ENCODE results near the gene PIP5K1C.

DNA sequence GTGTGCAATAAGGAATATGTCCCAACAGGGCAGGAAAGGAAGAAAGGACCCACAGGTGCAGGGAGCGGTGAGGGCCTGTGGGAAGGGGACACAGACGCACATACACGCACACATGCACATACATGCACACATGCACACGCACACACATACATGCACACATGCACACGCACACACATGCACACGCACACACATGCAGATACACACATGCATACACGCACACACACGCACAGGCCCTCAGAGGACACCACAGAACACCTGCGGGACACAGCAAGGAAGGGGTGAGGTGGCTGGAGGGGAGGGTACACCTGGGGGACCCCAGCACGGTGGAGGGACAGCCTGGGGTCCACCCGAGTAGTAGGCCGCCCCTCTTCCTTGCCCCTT is 12.9 kb downstream of the PIP5K1C start:
- no peak for TF ChIP-seq ZEB2 (IDR thresholded peaks at IDR 0.05)
- no peak for TF ChIP-seq POLR3A (IDR thresholded peaks at IDR 0.05; ENCODE audit: borderline replicate concordance, extremely low read depth, insufficient read depth, insufficient read length)
- TF ChIP-seq HDAC3 (IDR thresholded peaks at IDR 0.05; ENCODE audit: borderline replicate concordance, partially characterized antibody): no peak
- TF ChIP-seq, protein P1, sequence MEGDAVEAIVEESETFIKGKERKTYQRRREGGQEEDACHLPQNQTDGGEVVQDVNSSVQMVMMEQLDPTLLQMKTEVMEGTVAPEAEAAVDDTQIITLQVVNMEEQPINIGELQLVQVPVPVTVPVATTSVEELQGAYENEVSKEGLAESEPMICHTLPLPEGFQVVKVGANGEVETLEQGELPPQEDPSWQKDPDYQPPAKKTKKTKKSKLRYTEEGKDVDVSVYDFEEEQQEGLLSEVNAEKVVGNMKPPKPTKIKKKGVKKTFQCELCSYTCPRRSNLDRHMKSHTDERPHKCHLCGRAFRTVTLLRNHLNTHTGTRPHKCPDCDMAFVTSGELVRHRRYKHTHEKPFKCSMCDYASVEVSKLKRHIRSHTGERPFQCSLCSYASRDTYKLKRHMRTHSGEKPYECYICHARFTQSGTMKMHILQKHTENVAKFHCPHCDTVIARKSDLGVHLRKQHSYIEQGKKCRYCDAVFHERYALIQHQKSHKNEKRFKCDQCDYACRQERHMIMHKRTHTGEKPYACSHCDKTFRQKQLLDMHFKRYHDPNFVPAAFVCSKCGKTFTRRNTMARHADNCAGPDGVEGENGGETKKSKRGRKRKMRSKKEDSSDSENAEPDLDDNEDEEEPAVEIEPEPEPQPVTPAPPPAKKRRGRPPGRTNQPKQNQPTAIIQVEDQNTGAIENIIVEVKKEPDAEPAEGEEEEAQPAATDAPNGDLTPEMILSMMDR (IDR thresholded peaks at IDR 0.05 in 2 of 3, conservative IDR thresholded peaks at IDR 0.05 in 1 of 3; ENCODE audit: insufficient read depth in 2 of 3, low read depth in 1 of 3, low read length in 3 of 3): no peak
- TF ChIP-seq, protein P2, sequence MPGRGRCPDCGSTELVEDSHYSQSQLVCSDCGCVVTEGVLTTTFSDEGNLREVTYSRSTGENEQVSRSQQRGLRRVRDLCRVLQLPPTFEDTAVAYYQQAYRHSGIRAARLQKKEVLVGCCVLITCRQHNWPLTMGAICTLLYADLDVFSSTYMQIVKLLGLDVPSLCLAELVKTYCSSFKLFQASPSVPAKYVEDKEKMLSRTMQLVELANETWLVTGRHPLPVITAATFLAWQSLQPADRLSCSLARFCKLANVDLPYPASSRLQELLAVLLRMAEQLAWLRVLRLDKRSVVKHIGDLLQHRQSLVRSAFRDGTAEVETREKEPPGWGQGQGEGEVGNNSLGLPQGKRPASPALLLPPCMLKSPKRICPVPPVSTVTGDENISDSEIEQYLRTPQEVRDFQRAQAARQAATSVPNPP (IDR thresholded peaks at IDR 0.05; ENCODE audit: borderline replicate concordance, insufficient read depth, insufficient read length): no peak
- TF ChIP-seq ZC3H4 (CRISPR knock-in tag; IDR thresholded peaks at IDR 0.05; ENCODE audit: borderline replicate concordance): 0 out of 2 replicates have a peak, but pooled peaks have one; percentile 41
- no peak for TF ChIP-seq CREB1 (IDR thresholded peaks at IDR 0.05)
- TF ChIP-seq CREB1 (CRISPR knock-in tag; IDR thresholded peaks at IDR 0.05): no peak
- no peak for TF ChIP-seq TCF7 (IDR thresholded peaks at IDR 0.05; ENCODE audit: borderline replicate concordance)
- no peak for TF ChIP-seq GATAD2B (IDR thresholded peaks at IDR 0.05; ENCODE audit: borderline replicate concordance)
